SIG-M5 (cell line): ENCODE results near the gene INF2.
"Not testable (repeated sequence)": the region's sequence is repeated elsewhere in the genome, so short reads cannot be mapped to it uniquely, and the experiment has no call there.

ENCODE experiments used
- DNase-seq: peaks from one replicate; lab custom pipeline; 2025; lab: John Stamatoyannopoulos, UW

Gene INF2

DNA sequence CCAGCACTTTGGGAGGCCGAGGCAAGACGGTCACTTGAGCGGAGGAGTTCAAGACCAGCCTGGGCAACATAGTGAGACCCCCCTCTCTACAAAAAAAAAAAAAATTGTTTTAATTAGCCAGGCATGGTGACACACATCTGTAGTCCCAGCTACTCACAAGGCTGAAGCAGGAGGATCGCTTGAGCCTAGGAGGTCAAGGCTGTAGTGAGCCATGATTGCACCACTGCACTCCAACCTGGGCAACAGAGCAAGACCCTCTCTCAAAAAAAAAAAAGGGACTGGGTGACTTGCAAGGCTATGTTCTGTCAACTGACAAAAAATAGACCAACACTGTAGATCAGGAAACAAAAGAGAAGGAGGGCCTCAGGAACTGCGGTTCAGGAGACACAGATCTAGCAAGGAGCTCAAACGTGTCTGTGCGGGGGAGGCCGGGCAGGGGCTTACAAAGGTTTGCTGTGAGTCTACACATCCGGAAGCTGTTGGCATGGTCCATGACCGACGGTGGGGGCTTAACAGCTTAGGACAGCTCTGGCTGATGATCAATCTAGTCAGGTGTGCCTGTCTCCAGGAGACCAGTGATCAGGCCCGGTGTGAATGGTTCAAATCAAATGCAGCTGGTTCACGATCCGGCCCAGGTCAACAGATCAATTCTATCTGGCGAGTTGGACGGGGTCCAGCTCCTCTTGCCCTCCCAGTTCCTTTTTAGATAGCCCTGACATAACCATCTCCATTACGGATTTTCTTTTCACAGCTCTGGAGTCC lies 31.7 kb upstream of the INF2 start:
- no peak for DNase-seq

- no peak for DNase-seq
These were observed 31.1 kb upstream of the INF2 start for GRCh38 chr14:104658325-104658712.

DNA sequence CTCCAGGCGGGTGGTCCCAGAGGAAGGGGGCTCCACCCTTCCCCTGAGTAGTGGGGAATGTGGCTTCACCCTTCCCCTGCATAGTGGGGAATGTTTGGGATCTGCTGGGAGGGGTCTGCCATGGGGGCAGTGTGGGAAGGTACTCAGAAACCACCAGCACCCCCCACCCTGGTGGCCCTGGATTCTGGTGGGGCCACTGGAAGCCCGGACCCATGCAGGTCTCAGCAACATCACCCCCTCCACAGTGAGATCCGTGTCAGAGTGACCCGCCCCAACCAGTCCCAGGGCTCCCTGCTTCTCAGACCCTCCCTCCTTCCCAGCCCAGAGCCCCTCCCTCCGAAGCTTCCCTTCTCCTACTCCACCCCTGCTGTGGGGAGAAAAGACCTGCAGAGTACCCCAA lies 30.3 kb upstream of the INF2 start:
- DNase-seq, result no peak

GRCh38 chr14:104659764-104660523 lies 29.5 kb upstream of the INF2 start:
- DNase-seq, result no peak

GRCh38 chr14:104660597-104660996 lies 28.8 kb upstream of the INF2 start:
- DNase-seq, result no peak

DNA sequence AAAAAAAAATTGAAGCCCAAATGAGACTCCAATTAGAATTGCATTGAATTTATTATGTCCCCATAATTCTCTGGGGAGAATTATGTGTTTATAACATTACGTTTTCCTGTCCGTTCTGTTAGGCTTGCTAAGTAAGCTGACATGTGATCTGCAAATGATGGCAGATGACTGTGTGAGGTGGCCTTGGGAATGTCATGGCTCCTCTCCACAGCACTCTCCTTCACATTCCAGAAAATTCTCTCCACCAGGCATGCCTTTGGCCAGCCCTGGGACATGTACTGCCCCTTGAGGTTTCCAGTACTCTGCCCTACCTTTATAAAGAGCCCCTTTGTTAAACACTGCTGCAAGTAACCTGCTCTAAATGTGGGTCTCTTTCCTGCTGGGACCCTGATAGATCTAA lies 28.3 kb upstream of the INF2 start:
- DNase-seq, result no peak

- not testable (repeated sequence) for DNase-seq
These were observed 27.8 kb upstream of the INF2 start for GRCh38 chr14:104661528-104662157.

DNA sequence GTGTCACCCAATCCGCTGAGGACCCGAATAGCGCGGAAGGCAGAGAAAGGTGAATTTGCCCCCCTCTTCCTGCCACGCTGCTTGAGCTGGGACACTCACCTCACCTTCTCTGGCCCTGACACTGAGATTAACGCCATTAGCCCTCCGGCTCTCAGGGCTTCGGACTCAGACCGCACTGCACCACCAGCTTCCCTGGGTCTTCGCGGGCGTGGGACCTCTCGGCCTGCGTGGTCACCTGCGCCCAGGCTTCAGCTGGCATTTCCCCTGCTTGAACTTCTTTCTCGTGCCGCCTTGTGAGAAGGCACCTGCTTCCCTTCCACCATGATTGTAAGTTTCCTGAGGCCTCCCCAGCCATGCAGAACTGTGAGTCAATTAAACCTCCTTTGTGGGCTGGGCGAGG lies 26.9 kb upstream of the INF2 start:
- not testable (repeated sequence) for DNase-seq

DNA sequence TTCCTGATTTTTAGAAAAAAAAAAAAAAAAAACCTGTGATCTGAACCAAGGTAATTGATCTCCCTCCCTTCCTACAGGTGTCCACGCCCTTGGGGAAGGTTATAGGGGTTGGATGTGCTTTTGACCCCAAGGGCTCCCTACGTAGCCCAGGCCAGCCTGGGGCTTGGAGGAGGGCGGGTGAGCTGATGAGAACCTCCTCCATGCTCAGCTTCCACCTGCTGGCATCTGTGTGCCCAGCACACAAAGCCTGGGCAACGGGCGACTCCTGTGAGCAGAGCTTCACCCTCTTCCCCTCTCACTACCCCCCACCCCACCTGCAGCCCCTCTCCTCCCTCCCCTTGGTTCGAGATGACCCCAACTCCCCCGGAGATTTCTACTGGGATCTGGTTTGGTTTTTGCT lies 25.3 kb upstream of the INF2 start:
- DNase-seq, result no peak

- DNase-seq, result no peak
These were observed 24.8 kb upstream of the INF2 start for GRCh38 chr14:104664588-104664987.

DNA sequence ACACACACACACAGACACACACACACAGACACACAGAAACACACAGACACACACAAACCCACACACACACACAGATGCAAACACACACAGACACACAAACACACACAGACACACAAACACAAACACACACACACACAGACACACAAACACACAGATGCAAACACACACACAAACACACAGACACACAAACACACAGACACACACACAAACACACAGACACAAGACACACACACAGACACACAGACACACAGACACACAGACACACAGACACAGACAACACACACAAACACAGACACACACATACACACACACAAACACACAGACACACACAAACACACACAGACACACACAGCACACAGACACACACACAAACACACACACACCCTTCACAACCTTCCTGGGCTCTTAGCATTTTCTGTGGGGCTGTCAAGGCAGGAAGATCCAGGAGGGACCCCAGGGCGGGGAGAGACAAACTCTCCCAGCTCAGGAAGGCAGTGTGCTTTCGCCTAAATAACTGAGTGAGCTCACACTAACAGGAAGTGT lies 24.2 kb upstream of the INF2 start:
- DNase-seq, result no peak

DNA sequence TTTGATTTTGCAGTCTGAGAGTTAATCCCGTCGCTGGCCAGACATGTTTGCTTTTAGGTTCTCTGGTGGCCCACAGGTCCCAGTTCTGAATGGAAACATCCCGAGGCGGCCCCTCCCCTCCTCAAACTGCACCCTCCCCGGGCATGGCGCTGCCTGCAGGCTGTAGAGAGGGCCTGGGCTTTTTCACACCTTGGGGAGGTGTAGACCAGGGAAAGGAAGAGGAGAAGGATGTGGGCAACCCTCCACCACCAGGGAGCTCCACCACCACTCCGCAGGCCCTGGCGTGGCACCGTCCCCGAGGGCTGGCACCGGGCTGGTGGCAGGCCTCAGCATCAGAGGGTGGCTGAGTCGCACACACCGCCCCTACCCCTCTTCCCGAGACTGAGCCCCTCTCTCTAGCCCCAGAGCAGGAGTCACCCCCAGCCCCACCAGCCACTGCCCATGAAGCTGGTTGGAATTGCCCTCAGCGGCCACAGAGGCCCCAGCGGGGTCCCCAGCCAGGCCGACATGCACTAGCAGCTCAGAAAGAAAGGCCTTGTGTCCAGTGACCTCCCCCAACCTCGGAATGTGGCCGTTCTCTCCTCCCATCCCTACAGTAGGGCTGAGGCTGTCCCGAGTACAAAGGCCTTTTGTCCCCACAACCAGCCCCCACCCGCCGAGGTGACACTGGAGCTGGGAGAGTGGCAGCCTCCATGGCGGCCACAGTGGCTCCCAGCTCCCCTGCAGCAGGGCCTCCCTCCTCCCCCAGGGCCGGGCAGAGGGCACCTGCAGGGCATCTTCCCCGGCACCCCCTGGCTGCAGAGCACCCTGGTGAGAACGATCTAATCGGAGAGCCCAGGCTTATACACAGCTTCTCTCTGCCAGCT lies 23.5 kb upstream of the INF2 start:
- DNase-seq, result no peak

DNA sequence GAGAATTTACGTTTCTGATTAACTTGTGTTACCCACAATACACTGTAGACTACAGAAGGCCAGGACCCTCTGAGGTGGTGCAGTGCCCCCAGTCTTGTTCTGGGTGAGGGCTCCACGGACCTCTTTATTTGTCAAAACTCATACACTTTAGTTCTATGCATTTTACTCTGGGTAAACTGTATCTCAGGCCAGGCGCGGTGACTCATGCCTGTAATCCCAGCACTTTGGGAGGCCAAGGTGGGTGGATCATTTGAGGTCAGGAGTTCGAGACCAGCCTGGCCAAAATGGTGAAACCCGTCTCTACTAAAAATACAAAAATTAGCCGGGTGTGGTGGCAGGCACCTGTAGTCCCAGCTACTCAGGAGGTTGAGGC lies 22.9 kb upstream of the INF2 start:
- not testable (repeated sequence) for DNase-seq

- no peak for DNase-seq
These were observed 22.4 kb upstream of the INF2 start for GRCh38 chr14:104666981-104667380.

DNA sequence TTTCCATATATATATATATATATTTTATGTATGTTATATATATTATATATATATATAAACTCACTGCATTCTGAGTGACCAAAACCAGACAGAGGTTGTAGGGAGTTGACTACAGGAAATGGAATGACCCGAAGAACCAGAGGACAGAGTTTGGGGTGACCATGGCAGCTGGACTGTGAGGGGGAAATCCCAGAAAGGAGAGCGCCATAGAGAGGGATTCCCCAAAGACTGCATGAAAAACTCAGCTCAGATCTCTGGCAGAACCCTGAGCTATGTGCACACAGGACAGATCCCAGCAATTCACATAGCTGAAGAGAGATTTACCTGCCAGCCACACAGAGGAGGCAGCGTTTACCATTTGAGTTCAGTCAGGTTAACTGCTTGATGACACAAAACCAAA lies 19.7 kb upstream of the INF2 start:
- no peak for DNase-seq

- not testable (repeated sequence) for DNase-seq
These were observed 18.0 kb upstream of the INF2 start for GRCh38 chr14:104671330-104671977.

DNA sequence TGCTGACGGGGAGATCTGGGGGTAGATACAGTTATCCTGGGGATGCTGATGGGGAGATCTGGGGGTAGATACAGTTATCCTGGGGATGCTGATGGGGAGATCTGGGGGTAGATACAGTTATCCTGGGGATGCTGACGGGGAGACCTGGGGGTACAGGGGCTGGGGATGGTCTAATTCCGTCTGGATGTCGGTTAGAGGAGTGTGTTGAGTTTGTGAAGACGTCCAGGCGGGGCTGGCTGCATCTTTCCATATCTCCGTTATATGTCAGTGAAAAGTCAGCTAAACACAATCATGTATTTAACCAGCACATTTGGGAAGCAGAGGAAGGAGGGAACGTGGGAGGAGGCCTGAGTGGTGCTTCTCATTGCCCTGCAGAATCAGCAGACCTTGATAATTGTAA lies 17.3 kb upstream of the INF2 start:
- not testable (repeated sequence) for DNase-seq

- no peak for DNase-seq
These were observed 15.9 kb upstream of the INF2 start for GRCh38 chr14:104673481-104673880.

GRCh38 chr14:104675447-104675846 lies 14.0 kb upstream of the INF2 start:
- no peak for DNase-seq

GRCh38 chr14:104676130-104676693 lies 13.2 kb upstream of the INF2 start:
- DNase-seq, result no peak
